GM21360 (cell line): ENCODE data around the gene PYY.

Experiments
- ATAC-seq: cut with Tn5 transposase; IDR thresholded peaks from one replicate; pipeline ENCODE4 v1.9.1; 2021; ENCODE audit warnings: mild to moderate bottlenecking, moderate library complexity; ENCODE audit not compliant: unreplicated experiment

The PYY gene

DNA sequence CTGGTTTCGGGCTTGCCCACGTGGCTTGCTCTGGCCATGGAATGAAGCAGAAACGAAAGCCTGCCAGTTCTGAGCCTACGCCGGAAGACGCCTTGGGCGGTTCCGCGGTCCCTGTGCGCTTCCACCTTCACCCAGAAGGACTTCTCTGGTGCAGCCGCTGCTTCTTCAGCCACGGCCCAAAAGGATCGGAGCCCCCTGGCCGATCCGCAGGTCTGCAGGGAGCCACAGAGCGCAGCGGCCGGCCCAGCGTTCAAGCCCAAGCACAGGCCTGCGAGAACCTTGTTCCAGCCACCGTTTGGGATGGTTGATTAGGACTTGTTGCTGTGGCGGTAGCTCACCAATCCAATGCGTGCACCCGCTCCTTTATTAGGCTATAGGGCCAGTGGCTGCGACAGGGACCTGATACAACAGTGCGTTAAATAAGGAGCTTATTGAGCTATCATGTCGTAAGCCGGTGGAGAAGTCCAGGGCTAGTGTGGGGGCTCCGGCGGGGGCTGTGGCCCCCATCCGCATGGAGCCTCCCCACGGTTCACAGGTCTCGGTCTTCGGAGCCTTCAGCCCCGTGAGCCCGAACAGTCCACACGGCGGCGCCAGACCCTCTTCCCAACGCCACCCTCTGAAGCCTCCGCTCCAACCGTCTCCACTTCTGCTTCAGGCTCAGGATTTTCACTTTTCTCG is 36.3 kb downstream of the PYY start:
- ATAC-seq: no peak

DNA sequence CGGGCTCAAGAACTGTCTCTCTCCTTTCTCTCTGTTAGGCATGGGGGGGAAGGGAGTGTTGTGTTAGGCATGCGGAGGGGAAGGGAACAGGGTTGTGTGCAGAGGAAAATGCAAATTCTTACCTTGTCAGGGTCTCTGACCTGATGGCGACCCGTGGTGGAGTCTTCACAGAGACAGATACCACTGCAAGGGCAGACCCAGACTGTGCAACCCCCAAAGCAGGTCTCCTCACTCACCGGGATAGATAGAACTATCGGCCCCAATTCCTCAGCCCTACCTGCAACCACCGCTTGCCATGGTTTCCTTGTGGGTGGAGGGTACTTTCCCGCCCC is 36.8 kb downstream of the PYY start:
- ATAC-seq: no peak

DNA sequence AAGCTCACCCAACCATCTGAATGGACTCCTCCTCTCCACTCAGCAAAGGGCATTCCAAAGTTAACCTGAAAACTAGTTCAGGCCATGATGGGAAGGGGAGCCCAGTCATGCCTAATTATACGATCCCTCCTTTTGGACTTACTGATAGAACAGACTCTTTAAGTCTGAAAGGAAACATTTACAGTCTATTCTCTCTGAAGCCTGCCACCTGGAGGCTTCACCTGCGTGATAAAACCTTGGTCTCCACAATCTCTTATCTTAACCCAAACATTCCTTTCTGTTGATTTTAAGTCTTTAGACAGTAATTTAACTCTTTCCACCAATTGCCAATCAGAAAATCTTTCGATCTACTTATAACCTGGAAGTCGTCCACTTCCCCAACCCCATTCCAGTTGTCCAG is 37.4 kb downstream of the PYY start:
- ATAC-seq: no peak

DNA sequence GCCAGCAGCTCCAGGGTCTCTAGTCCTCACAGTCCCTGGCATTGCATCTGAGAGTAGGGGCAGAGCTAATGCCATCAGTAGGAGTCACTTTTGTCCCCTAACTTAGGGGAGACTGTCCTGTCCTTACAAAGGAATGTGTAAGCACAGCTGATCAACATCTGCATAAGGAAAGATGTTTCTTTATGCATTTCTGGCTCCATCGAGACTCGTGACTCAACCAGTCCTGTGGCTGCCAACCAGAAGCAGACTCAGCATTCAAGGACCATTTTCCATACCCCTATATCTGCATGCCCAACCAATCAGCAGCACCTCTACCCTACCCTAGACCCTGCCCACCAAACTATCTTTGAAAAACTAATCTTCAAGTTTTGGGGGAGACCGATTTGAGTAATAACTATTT is 38.2 kb downstream of the PYY start:
- no peak for ATAC-seq

DNA sequence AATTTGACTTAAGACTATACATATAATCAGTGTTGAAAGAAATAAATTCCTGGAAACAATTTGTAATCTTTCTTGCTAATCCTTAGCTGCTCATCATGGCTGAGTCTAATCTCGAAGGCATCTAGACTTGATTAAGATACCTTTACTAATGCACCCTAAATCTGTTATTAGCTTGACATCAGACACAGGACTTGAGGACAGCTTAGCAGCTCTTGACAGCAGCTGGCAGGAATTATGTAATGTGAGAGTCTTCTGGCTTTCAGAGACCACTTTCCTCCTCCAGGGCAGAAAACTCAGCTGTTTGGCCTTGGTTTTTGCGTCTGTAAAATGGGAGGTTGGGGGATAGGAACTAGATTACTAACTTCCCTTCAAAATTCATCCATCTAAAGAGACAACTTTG is 39.3 kb downstream of the PYY start:
- ATAC-seq: no peak

DNA sequence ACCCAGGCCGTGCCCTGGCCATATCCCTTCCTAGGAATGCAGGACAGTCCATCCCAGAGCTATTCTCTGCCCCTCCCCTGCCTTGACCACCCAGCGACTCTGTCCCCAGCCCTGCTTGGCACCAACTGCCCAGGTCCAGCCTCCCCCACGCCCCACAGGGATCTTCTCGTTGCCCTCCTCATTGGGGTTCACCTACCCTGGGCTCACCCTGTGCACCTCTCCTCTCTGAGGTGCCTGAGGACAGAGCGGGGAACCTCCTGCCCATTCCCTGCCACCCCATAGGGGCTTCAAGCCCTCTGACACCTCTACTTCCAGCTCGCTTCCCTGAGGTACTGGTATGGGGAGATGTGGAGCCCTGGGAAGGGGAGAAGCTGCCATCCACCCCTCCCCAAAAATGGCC is 40.2 kb downstream of the PYY start:
- ATAC-seq: no peak

DNA sequence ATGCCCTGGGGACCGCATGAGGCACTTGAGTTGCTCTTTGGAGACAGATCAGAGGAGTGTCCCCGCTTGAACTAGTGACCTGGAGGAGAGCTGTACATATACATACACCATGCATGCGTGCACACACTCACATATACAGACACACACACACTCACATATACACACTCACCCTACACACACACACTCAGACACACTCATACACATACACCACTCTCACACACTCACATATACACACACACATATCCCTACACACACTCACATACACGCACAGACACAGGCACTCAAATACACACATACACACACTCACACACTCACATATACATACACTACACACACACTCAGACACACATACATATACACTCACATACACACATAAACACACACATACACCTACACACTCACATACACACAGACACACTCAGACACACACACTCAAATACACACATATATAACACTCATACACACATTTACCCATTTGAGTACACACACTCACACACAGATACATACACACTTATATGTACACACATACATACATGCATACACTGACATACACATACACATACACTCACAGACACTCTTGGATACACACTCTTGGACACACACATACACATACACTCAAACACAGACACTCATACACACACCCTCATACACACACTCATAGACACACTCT is 41.0 kb downstream of the PYY start:
- no peak for ATAC-seq

DNA sequence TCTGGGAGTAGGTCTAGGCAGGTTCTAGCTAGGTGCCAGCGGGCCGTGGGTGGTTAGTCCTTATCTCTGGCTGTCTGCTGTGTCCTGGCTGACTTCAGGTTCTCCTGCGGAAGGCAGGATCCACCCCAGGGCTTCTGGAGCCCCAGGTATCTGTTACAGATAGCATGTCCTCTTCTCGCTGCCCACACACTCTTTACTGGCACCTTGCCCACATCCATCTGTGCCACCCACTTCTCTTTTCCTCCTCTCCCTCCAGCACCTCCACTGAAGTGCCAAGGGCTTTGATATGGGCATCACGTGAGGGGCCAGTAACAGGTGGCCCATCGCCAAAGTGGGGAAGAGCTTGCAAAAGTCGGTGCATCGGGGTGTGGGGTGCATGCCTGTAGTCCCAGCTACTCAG is 41.8 kb downstream of the PYY start:
- ATAC-seq: no peak

DNA sequence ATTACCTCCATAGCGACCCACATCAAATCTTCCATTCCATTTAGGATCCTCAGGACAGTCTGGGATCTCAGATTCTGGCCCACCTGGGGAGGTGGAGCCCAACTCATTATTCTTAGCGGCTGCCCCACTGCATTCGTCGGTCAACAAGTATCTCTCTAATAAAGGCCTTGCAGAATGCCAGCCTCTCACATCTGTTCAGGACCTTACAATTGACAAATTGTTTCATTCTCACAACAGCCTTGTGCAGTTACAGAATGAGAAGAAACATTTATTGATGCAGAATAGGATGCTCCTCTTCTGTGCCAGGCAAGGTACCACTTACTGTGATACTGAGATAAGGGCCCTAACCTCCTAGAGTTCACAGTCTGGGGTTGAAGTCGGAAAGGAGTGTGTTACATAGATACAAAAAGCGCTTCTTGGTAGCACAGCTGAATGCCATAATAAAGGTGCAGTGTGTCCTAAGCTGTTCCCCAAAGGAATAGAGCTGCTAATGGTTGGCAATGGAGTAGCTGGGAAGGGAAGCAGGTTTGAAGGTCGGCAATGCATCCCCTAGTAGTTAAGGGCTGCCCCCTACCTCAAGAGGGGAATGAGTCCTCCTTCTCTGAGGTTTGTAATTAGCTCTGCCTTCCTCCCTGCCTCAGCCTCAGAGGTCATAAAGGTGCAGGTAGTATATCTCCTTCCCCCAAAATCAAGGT is 44.1 kb downstream of the PYY start:
- ATAC-seq: no peak

DNA sequence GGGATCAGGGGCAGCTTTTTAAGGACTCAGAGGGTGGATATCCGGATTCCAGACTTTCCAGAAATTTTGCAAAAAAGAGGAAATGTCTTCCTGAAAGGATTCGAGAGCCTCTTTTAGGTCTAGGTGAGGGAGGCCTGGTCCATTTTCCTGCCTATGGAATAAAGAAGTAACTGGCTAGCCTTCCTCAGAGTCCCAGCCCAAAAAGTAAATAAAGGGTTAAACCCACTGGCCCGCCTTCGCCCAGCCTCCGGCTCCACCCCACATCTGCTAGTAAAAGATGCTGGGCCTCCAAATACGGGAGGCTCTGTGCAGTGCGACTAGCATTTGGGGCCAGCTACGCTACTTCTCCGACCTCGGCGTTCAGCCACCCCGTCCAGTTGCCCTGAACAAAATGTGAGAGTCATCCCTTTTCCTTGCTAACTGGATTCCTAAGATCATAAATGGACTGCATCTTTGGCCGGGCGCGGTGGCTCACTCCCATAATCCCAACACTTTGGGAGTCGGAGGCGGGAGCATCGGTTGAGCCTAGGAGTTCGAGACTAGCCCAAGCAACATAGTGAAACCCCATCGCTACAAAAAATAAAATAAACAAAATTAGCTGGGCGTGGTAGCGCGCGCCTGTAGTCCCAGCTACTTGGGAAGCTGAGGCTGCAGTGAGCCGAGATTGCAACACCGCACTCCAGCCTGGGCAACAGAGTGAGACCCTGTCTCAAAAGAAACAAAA is 45.6 kb downstream of the PYY start:
- no peak for ATAC-seq

DNA sequence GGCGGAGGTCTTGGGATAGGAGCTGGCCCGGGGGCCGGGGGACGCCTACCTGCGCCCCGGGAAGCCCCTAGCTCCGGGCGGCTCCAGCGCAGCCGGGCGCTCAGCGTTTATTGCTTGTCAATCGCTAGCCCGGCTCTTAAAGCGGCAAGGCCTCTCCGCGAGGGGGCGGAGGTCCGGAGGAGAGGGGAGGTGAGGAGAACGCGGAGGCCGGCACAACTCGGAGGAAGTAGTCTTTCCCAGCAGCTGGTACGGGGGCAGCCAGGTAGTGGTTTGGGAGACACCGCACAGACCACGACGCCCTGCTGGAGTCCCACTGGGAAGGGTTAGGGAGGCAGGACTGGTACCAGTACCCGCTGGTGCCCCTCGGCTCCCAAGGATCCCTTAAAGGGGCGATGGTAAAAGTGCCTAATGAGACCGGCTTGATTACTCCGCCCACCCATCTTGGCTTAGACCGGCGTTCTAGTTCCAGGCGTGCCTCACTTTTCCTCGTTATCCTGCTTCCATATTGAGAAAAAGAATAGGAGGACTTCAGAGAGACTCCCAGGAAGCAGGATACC is 46.2 kb downstream of the PYY start, which contains the start of gene MPP2:
Gene MPP2, minus strand, starts transcription at position 112 of the 557 bp plus-strand sequence. CDS start 3,076 bp downstream, outside the sequence.
- ATAC-seq: no peak

DNA sequence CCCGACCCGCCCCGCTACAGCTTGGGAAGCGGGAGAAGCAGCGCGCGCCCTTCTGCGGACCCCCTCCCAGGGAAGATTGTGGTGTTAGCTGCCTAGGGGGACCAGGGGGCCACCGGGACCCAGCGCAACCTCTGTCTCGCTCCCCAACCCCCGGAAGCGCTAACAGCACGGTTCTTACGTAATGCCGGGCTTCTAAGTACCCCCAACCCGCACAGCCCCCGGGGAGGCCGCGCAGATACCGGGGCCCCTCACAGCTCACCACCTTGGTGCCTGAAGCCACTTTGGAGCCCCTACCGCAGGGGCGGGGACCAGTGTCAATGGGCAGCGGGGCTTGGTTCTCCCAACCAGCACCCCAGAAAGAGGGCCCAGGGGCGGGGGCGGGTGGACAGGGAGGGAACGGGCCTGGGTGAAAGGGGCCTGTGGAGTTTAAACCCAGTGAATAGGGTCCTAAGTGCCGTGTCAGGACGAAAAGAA is 46.8 kb downstream of the PYY start:
- ATAC-seq: no peak

DNA sequence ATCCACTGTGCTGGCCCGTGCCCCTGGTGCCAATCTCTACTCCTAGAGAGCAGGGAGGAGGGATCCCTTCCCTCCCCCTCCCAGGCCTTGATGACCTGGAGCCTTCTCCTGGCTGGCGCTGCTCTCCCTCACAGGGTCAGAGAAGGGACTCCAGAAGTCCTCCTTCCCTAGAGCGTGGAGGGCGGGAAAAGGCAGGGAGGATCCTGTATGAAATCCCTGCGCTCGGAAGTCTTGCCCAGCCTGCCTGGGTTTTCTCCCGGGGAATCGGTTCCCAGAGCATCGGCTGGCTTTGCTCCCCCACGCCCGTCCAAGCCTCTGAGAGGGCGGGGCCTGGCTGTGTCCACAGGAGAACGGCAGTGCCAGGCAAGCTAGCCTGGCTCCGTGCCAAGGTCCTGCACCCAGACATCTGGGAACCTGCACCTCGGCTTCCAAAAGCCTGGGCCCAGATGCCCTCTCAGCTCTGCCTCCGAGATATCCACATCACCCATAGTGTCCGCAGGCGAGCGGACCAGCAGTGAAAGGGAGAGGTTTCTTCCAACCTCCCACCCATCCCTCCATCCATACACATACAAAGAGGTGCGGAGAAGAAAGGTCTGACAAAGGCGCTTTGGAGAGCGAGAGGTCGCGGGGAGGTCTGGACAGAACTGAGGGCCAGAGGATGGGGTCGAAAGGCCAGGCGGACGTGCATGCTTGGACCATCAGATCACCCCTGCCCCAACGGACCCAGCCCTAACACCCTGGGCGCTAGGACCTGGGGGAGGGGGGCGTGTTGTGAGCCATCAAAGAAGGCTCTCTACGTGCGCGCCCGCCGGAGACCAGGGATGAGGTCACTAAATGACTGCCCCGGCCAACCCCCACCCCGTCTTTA is 47.5 kb downstream of the PYY start:
- ATAC-seq: no peak

DNA sequence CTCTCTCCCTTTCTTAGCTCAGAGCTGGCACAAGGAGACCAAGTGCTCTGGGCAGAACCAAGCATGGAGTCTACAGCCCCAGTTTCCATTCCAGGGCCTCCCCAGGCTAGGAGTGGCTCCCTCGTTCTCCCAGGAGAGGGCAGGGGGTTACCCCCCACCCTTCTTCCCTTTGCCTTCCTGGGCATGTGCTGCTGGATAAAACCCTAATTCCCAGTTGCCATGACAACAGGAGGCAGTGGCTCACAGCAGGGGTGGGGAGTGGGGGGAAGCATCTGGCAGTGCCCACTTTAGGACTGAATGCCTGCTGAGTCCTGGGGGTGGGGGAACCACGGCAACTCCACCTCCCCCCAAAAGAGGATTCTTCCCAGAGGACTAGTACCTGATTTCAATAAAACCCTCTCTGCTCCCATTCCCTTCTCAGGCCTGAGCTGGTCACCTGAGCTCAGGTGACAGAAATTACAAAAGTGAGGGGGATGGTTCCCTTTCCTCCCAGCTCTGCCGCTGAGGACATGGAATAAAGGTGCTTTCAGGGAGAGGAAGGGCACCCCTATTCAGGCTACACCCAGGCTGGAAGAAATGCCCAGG is 48.2 kb downstream of the PYY start:
- no peak for ATAC-seq
